ENCODE results near the gene IWS1. TPM values are rescaled to one million over a fixed set of nuclear protein-coding genes. Genes with fewer than 3 reads are reported as not detected.
A peak's percentile ranks its signal among the peaks of the same experiment; 100 is the strongest.

IWS1 gene
- total and polyA plus RNA-seq, 12 donors = 17.8 to 51.9 (median 24.9) TPM

- WGBS, 4 donors = 36 to 42% (median 39%) methylated on average over 18 of the region's 18 CpGs
- intact Hi-C loops (cut with DNase I) = no loop called here
- Histone ChIP-seq H3K27me3 (no peaks in the 10 kb centered on the region), H3K9me3 (replicated peaks in 1 of 3) (no peaks in the 10 kb centered on the region), H3K27ac (peak overlapping the region in 3 of 5 donors; percentile 8 to 45 (median 17)), H3K36me3 (replicated peaks in 1 of 2) (no peaks in the 10 kb centered on the region), H3K4me1 (replicated peaks in 1 of 2) (peaks cover 13 to 21% of the 10 kb centered on the region in 2 donors), H3K4me3 (no peak overlapping the region)
- TF ChIP-seq CTCF (IDR thresholded peaks at IDR 0.05) = no peak
- TF ChIP-seq POLR2A (IDR thresholded peaks at IDR 0.05) = no peak
- peak in 6 of 7 donors; percentile 33 to 65 (median 54) for DNase-seq
Measured at GRCh38 chr2:127570282-127571250, 44.3 kb upstream of the IWS1 start.

- peak in 1 of 7 donors; percentile 34 for DNase-seq
- H3K36me3 ChIP-seq (replicated peaks in 1 of 2) = no peaks in the 10 kb centered on the region
- H3K4me1 ChIP-seq (replicated peaks in 1 of 2) = peaks cover 13 to 21% of the 10 kb centered on the region in 2 donors
- H3K9me3 ChIP-seq (replicated peaks in 1 of 3) = no peaks in the 10 kb centered on the region
- intact Hi-C loops (cut with DNase I) = no loop called here
- H3K27me3 ChIP-seq = no peaks in the 10 kb centered on the region
- TF ChIP-seq POLR2A (IDR thresholded peaks at IDR 0.05) = no peak
- no peak for TF ChIP-seq CTCF (IDR thresholded peaks at IDR 0.05)
- H3K4me3 ChIP-seq = no peak overlapping the region
- H3K27ac ChIP-seq = peak overlapping the region in 1 of 5 donors; percentile 45
- WGBS, 4 donors = 79 to 83% (median 81%) methylated on average over 4 to 6 of the region's 6 CpGs
Measured at GRCh38 chr2:127569666-127570065, 43.4 kb upstream of the IWS1 start.

- H3K36me3 ChIP-seq (replicated peaks in 1 of 2) = no peaks in the 10 kb centered on the region
- H3K4me3 ChIP-seq = no peak overlapping the region
- H3K4me1 ChIP-seq (replicated peaks in 1 of 2) = peaks cover 13 to 21% of the 10 kb centered on the region in 2 donors
- no peak for TF ChIP-seq CTCF (IDR thresholded peaks at IDR 0.05)
- TF ChIP-seq POLR2A (IDR thresholded peaks at IDR 0.05) = no peak
- no peaks in the 10 kb centered on the region for H3K9me3 ChIP-seq (replicated peaks in 1 of 3)
- no peaks in the 10 kb centered on the region for H3K27me3 ChIP-seq
- intact Hi-C loops (cut with DNase I) = no loop called here
- DNase-seq = peak in 1 of 7 donors; percentile 15
- H3K27ac ChIP-seq = no peak overlapping the region
- 82 to 94% (median 89%) methylated on average over 5 to 6 of the region's 6 CpGs for WGBS, 4 donors
Measured at GRCh38 chr2:127568128-127568527, 41.8 kb upstream of the IWS1 start.

- peak in 1 of 7 donors; percentile 31 for DNase-seq
Measured at GRCh38 chr2:127567351-127567854, 41.1 kb upstream of the IWS1 start.

More at GRCh38 chr2:127567351-127567854, 41.1 kb upstream of the IWS1 start:
- Histone ChIP-seq H3K9me3 (replicated peaks in 1 of 3) (no peaks in the 10 kb centered on the region), H3K27me3 (no peaks in the 10 kb centered on the region), H3K4me1 (replicated peaks in 1 of 2) (peaks cover 13 to 21% of the 10 kb centered on the region in 2 donors), H3K27ac (no peak overlapping the region), H3K4me3 (no peak overlapping the region), H3K36me3 (replicated peaks in 1 of 2) (no peaks in the 10 kb centered on the region)
- intact Hi-C loops (cut with DNase I) = no loop called here
- 84 to 90% (median 89%) methylated on average over 4 to 5 of the region's 5 CpGs for WGBS, 4 donors
- no peak for TF ChIP-seq POLR2A (IDR thresholded peaks at IDR 0.05)
- no peak for TF ChIP-seq CTCF (IDR thresholded peaks at IDR 0.05)
